Measurements from ENCODE around the gene CD33.
"Not testable (repeated sequence)": the region's sequence is repeated elsewhere in the genome, so short reads cannot be mapped to it uniquely, and the experiment has no call there.

Gene CD33

GRCh38 chr19:51210874-51211361 is 14.0 kb upstream of the CD33 start:
- not testable (repeated sequence) for DNase-seq

GRCh38 chr19:51211833-51212232 is 13.0 kb upstream of the CD33 start:
- DNase-seq = no peak

DNA sequence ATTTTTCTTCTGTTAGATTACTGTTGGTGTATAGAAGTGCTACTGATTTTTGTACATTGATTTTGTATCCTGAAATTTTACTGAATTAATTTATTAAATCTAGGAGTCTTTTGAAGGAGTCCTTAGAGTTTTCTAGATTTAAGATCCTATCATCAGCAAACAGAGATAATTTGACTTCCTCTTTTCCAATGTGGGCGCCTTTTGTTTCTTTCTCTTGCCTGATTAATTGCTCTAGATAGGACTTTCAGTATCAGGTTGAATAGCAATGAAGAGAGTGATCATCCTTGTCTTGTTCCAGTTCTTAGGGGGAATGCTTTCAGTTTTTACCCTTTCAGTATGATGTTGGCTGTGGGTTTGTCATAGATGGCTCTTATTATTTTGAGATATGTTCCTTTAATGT is 5.6 kb upstream of the CD33 start:
- no peak for DNase-seq

DNA sequence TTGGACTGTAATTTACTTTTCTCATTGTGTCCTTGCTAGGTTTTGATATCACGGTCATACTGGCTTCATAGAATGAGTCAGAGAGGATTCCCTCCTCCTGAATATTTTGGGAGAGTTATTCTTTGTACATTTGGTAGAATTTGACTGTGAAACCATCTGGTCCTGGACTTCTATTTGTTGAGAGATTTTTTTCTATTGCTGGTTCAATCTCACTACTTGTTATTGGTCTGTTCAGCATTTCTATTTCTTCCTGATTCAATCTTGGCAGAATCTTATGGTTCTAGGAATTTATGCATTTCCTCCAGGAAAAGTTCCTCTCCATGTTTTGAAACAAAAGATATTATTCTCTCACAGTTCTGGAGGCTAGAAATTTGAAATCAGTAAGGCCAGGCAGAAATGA is 4.9 kb upstream of the CD33 start:
- no peak for DNase-seq

DNA sequence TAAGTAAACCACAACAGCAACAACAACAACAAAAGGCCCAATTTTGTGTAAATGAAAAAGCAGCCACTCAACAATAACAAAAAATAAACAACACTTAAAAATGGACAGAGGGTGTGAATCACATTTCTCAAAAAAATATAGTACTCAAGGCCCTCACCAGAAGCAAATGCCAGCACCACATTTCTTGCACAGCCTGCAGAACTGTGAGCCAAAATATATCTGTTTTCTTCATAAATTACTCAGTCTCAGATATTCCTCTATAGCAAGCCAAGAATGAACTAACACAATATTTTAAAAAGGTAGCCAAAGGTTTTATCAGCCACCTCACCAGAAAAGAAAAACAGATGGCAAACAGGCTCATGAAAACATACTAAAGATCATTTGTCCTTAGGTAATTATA is 3.9 kb upstream of the CD33 start:
- DNase-seq = no peak

- DNase-seq = no peak
Observed at GRCh38 chr19:51224163-51224641, 678 bp upstream of the CD33 start.

DNA sequence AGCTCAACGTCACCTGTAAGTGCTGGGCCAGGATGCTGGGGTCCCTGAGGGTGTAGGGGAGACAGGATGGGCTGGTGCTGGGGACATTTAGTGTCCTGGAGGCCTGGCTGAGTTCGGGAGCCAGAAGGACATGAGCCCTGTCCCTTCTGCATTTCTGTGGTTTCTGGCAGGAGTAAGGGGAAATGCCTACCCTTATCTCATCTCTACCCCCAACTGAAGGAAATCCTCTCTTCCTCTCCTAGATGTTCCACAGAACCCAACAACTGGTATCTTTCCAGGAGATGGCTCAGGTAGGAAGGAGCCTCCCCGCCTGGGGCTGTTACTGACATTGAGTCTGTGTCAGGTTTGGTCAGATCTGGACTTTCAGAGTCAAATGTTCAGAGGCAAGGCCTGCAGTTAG is 1.2 kb downstream of the CD33 start:
- DNase-seq = no peak

- DNase-seq = no peak
Observed at GRCh38 chr19:51227326-51227725, 2.4 kb downstream of the CD33 start.

DNA sequence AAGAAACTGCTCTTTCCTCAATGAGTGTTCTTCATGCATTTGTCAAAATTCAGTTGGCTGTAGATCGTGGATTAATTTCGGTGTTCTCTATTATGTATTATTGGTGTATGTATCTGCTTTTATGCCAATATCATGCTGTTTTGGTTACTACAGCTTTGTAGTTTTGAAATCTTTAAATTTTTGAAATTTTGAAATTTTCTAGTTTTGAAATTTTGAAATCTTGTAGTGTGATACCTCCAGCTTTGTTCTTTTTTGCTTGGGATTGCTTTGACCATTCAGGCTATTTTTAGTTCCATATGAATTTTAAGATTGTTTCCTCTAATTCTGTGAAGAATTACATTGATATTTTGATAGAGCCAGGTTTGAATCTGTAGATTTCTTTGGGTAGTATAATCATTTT is 3.1 kb downstream of the CD33 start:
- no peak for DNase-seq

- DNase-seq = no peak
Observed at GRCh38 chr19:51240866-51241265, 16.0 kb downstream of the CD33 start.

- no peak for DNase-seq
Observed at GRCh38 chr19:51242881-51243630, 18.2 kb downstream of the CD33 start.

DNA sequence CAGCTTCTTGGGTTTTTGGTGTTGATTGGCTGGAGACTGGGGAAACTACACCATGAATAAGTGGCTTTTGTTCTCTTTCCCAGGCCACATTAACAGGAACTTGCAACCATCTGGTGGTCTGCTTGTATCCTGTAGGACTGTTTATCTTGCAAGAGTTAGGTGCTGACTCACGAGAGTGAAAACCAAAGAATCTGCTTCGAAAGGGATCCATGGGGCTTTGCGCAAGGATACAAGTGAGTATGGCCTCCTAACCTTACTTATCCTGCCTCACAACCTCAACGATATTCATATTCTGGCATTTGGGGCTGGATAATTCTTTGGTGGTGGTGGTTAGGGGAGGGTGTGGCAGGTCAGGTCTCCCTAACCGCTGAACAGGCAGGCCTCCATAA is 21.3 kb downstream of the CD33 start:
- no peak for DNase-seq

- DNase-seq = no peak
Observed at GRCh38 chr19:51247972-51248590, 23.2 kb downstream of the CD33 start.

DNA sequence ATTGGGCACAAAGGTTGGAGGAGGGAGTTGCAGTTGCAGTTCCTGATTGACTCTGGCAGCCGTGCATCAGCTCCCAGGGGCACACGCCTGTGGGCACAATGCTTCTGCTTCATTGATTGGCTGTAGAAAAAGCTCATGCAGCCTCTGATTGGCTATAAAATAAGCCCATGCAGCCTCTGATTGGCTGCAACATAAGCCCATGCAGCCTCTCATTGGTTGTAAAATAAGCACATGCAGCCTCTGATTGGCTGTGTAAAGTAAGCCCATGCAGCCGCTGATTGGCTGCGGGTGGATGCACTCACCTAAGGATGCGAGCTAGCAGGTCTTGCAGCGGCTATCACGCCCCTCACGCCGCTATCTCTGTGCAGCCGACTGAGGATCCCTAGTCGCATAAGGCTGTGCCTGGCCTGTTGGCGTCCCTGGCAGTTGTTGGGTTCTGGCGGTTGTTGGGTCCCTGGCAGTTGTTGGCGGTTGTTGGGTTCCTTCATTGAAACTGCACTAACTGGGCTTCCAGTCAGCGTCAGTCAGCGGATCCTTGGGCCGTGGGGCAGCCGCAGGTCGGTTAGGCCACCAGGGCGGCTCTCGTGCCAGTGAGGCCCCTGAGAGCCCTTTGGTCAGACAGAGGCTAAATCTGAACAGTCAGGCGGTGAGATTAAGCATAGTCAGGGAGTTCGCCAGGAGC is 26.0 kb downstream of the CD33 start, which contains the start of gene SIGLECL1:
TSS of gene SIGLECL1 (plus strand) at position 295 of the 682 bp plus-strand sequence. CDS start 12,993 bp downstream, outside the sequence.
- no peak for DNase-seq

DNA sequence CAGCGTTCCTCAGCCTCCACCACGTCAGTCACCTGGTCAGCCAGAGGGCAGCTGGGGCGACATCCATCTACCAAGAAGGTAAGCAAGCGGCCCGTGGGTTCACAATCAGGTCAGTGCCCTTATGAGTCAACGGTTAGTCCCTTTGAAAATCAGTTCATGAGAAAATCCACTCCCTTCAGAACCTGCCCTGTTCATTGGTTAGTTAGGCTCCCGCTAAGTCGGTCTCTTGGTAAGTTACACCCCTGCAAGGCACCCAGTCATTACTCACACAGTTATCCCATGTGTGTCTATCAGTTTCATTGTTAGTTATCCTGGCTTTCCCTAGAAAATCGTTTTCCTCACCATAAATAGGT is 26.6 kb downstream of the CD33 start:
- no peak for DNase-seq

- no peak for DNase-seq
Observed at GRCh38 chr19:51252306-51253079, 27.6 kb downstream of the CD33 start.

GRCh38 chr19:51253088-51253806 is 28.4 kb downstream of the CD33 start:
- no peak for DNase-seq

DNA sequence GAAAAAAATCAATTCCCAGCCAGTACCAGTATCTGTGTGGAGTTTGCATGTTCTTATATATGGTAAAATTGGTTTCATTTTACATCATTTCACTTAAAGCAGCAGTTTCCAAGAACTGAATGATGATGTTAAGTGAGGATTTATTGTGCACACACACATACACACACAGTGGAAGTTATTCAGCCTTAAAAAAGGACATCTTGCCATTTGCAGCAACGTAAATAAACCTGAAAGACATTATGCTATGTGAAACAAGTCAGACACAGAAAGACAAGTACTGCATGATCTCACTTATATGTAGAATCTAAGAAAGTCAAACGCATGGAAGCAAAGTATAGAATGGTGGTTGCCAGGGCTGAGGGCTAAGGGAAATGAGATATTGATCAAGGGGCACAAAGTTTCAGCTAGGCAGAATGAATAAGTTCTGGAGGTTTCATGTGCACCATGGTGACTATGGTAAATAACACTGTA is 31.3 kb downstream of the CD33 start:
- DNase-seq = no peak

DNA sequence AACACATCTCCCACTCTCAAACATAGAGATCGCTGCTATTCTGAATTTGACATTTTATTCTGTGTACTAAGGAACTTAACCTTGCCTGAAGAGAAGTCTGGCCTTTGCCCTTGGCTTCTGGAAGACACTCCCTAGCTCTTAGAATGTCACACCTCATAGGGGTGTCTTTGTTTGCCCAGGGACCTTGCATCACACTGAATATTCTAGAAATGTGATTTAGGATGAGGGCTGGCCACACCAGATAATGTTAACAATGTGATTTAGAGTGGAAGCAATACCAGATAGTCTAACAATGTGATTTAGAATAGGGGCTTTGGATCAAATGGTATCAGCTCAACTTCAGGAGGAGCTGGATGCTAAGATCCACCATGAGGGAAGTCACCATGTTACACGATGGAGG is 32.6 kb downstream of the CD33 start:
- DNase-seq = no peak

GRCh38 chr19:51258165-51259160 is 33.6 kb downstream of the CD33 start:
- DNase-seq = no peak
